GM18507 (cell line): ENCODE data around the gene KHDC1L.
"Not testable (repeated sequence)": the region's sequence is repeated elsewhere in the genome, so short reads cannot be mapped to it uniquely, and the experiment has no call there.

Experiments used
- DNase-seq: peaks from one replicate; pipeline ENCODE4 v3.0.0; 2011; ENCODE audit warnings: low read depth; ENCODE audit not compliant: insufficient read length; ENCODE audit errors: extremely low spot score
- FAIRE-seq: peaks from 2 replicates; lab custom pipeline; 2011; peaks lifted over from hg19 to GRCh38; lab: Jason Lieb, UNC

The KHDC1L gene

GRCh38 chr6:73209117-73209516 lies 16.2 kb downstream of the KHDC1L start:
- DNase-seq (no peak), FAIRE-seq (no peak)

- FAIRE-seq, result no peak
- DNase-seq, result no peak
Measured at GRCh38 chr6:73207221-73207837, 18.0 kb downstream of the KHDC1L start.

GRCh38 chr6:73204252-73204651 lies 21.0 kb downstream of the KHDC1L start:
- no peak for FAIRE-seq

GRCh38 chr6:73203098-73203497 lies 22.2 kb downstream of the KHDC1L start:
- DNase-seq, result no peak
- no peak for FAIRE-seq

More at GRCh38 chr6:73204252-73204651, 21.0 kb downstream of the KHDC1L start:
- DNase-seq, result no peak

GRCh38 chr6:73200735-73201134 lies 24.6 kb downstream of the KHDC1L start:
- FAIRE-seq, result no peak
- DNase-seq, result no peak

- DNase-seq, result no peak
- FAIRE-seq, result no peak
Measured at GRCh38 chr6:73200247-73200646, 25.0 kb downstream of the KHDC1L start.

- FAIRE-seq, result no peak
- no peak for DNase-seq
Measured at GRCh38 chr6:73194744-73195143, 30.6 kb downstream of the KHDC1L start.

GRCh38 chr6:73193302-73193701 lies 32.0 kb downstream of the KHDC1L start:
- not testable (repeated sequence) for FAIRE-seq

GRCh38 chr6:73182021-73182607 lies 43.2 kb downstream of the KHDC1L start:
- DNase-seq, result no peak
- no peak for FAIRE-seq

More at GRCh38 chr6:73193302-73193701, 32.0 kb downstream of the KHDC1L start:
- DNase-seq, result not testable (repeated sequence)

GRCh38 chr6:73180763-73181619 lies 44.3 kb downstream of the KHDC1L start:
- DNase-seq, result peak; percentile 38
- FAIRE-seq, result peak; percentile 92

- FAIRE-seq, result no peak
- no peak for DNase-seq
Measured at GRCh38 chr6:73180076-73180738, 45.1 kb downstream of the KHDC1L start.

- DNase-seq (no peak), FAIRE-seq (peak; percentile 90)
Measured at GRCh38 chr6:73177221-73177944, 47.9 kb downstream of the KHDC1L start.

- DNase-seq (no peak), FAIRE-seq (peak; percentile 55)
Measured at GRCh38 chr6:73176057-73176456, 49.2 kb downstream of the KHDC1L start.

- FAIRE-seq (no peak), DNase-seq (no peak)
Measured at GRCh38 chr6:73174646-73175045, 50.6 kb downstream of the KHDC1L start.
